Measurements from ENCODE around the gene SIDT2.

Gene SIDT2

DNA sequence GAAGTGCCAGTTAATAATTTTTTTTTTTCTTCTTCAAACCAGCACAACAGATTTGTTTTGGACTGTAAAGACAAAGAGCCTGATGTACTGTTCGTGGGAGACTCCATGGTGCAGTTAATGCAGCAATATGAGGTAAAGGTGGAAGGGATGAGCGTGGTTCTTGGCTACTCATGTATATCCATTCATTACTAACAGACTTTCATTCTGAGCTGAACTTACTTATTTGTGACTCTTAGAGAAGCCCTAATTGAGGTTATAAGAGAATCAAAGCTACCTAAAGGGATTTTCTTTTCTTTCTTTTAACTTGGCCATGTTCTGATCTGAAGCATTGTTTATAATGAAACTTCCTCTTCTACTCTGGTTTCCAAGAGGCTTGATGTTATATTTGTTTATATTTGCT is 18.7 kb upstream of the SIDT2 start:
- Histone ChIP-seq H3K9me2 (replicated peaks; ENCODE audit: insufficient read depth, low read length) (no peaks in the 10 kb centered on the region), H3K36me3 (replicated peaks; ENCODE audit: insufficient read depth, low read length) (peaks cover 13% of the 10 kb centered on the region; the same call in 1 of the 2 replicates), H3K4me2 (ENCODE audit: low read depth, low read length) (no peak overlapping the region), H3K27me3 (replicated peaks; ENCODE audit: insufficient read depth, low read length) (no peaks in the 10 kb centered on the region), H3K79me2 (ENCODE audit: low read length) (peaks cover 72% of the 10 kb centered on the region), H3K27ac (ENCODE audit: low read length) (no peak overlapping the region), H4K20me1 (ENCODE audit: insufficient read depth, low read length) (peaks cover 9% of the 10 kb centered on the region), H3K4me1 (ENCODE audit: low read length) (no peaks in the 10 kb centered on the region), H3K9ac (ENCODE audit: low read length) (no peak overlapping the region), H3K9me3 (replicated peaks; ENCODE audit: insufficient read depth, low read length) (no peaks in the 10 kb centered on the region), H2AFZ (ENCODE audit: low read length) (no peak overlapping the region), H3F3A (ENCODE audit: insufficient read depth, low read length) (no peaks in the 10 kb centered on the region), H3K4me3 (ENCODE audit: low read length) (no peak overlapping the region)
- DNase-seq = no peak
- TF ChIP-seq EZH2phosphoT487 (IDR thresholded peaks at IDR 0.05; ENCODE audit: low read length) (no peak), EZH2 (optimal IDR thresholded peaks at IDR 0.05; ENCODE audit: low read depth, low read length) (no peak), CTCF (IDR thresholded peaks at IDR 0.05; ENCODE audit: low read length) (no peak)

DNA sequence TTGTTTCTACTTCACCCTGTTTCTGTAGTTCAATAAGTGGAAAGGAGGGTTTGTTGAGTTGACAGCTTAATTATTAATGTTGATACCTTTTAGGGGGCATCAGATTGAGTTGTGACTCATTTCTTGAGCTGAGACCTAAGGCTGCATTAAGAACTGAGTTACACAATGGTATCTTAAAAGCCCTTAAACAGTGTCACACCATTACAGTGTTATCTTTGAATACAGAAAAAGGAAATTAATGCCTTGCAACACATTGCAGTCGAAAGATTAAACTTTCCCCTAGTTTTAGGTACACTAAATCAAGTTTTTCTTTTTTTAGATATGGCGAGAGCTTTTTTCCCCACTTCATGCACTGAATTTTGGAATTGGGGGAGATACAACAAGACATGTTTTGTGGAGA is 17.7 kb upstream of the SIDT2 start:
- Histone ChIP-seq H3K9me3 (replicated peaks; ENCODE audit: insufficient read depth, low read length) (no peaks in the 10 kb centered on the region), H3K4me3 (ENCODE audit: low read length) (no peak overlapping the region), H3F3A (ENCODE audit: insufficient read depth, low read length) (no peaks in the 10 kb centered on the region), H3K4me1 (ENCODE audit: low read length) (no peaks in the 10 kb centered on the region), H2AFZ (ENCODE audit: low read length) (no peak overlapping the region), H3K4me2 (ENCODE audit: low read depth, low read length) (no peak overlapping the region), H3K9ac (ENCODE audit: low read length) (no peak overlapping the region), H3K36me3 (replicated peaks; ENCODE audit: insufficient read depth, low read length) (peaks cover 13% of the 10 kb centered on the region; the same call in 1 of the 2 replicates), H3K27ac (ENCODE audit: low read length) (no peak overlapping the region), H3K79me2 (ENCODE audit: low read length) (peaks cover 63% of the 10 kb centered on the region), H3K27me3 (replicated peaks; ENCODE audit: insufficient read depth, low read length) (no peaks in the 10 kb centered on the region), H3K9me2 (replicated peaks; ENCODE audit: insufficient read depth, low read length) (no peaks in the 10 kb centered on the region), H4K20me1 (ENCODE audit: insufficient read depth, low read length) (peaks cover 7% of the 10 kb centered on the region)
- DNase-seq = no peak
- TF ChIP-seq EZH2 (optimal IDR thresholded peaks at IDR 0.05; ENCODE audit: low read depth, low read length) (no peak), EZH2phosphoT487 (IDR thresholded peaks at IDR 0.05; ENCODE audit: low read length) (no peak), CTCF (IDR thresholded peaks at IDR 0.05; ENCODE audit: low read length) (no peak)

GRCh38 chr11:117166491-117166890 is 12.1 kb upstream of the SIDT2 start:
- peaks cover 12% of the 10 kb centered on the region; the same call in 1 of the 2 replicates for H3K36me3 ChIP-seq (replicated peaks; ENCODE audit: insufficient read depth, low read length)

More at GRCh38 chr11:117166491-117166890, 12.1 kb upstream of the SIDT2 start:
- no peaks in the 10 kb centered on the region for H4K20me1 ChIP-seq (ENCODE audit: insufficient read depth, low read length)
- no peaks in the 10 kb centered on the region for H3K9me2 ChIP-seq (replicated peaks; ENCODE audit: insufficient read depth, low read length)
- H3K4me3 ChIP-seq (ENCODE audit: low read length) = no peak overlapping the region
- no peak overlapping the region for H3K4me2 ChIP-seq (ENCODE audit: low read depth, low read length)
- H3K4me1 ChIP-seq (ENCODE audit: low read length) = no peaks in the 10 kb centered on the region
- H3K9me3 ChIP-seq (replicated peaks; ENCODE audit: insufficient read depth, low read length) = no peaks in the 10 kb centered on the region
- no peak overlapping the region for H3K27ac ChIP-seq (ENCODE audit: low read length)
- H3K9ac ChIP-seq (ENCODE audit: low read length) = no peak overlapping the region
- no peak for TF ChIP-seq CTCF (IDR thresholded peaks at IDR 0.05; ENCODE audit: low read length)
- TF ChIP-seq EZH2phosphoT487 (IDR thresholded peaks at IDR 0.05; ENCODE audit: low read length) = no peak
- no peak for TF ChIP-seq EZH2 (optimal IDR thresholded peaks at IDR 0.05; ENCODE audit: low read depth, low read length)
- DNase-seq = no peak
- no peaks in the 10 kb centered on the region for H3K27me3 ChIP-seq (replicated peaks; ENCODE audit: insufficient read depth, low read length)
- no peak overlapping the region for H2AFZ ChIP-seq (ENCODE audit: low read length)
- peaks cover 8% of the 10 kb centered on the region for H3K79me2 ChIP-seq (ENCODE audit: low read length)
- H3F3A ChIP-seq (ENCODE audit: insufficient read depth, low read length) = no peaks in the 10 kb centered on the region

Data from MM.1S (cell line).